Panc1 (cell line): ENCODE results near the gene ARPC2. TPM values are rescaled to one million over a fixed set of nuclear protein-coding genes. Genes with fewer than 3 reads are reported as not detected.

ENCODE experiments used
- ATAC-seq: fragments of 200-7000 bp; cut with Tn5 transposase; 2 replicates; pipeline ENCODE4 v1.9.1; 2020; ENCODE audit warnings: mild to moderate bottlenecking, moderate library complexity
- BruUV-seq: library from RNA; stranded (reverse); fragments of 400-500 nt; replicated peaks from 2 replicates; lab custom pipeline; 2021; lab: Mats Ljungman, UMichigan
- CTCF ChIA-PET: fragments of 300-600 bp; sonication (Branson Sonifier 250); formaldehyde crosslinking; loops from one replicate; lab custom pipeline; 2022; ENCODE audit warnings: antibody characterized with exemption; lab: Charles Lee
- POLR2A ChIA-PET: fragments of 300-600 bp; sonication (Branson Sonifier 250); formaldehyde crosslinking; loops from one replicate; lab custom pipeline; 2022; ENCODE audit warnings: antibody characterized with exemption; lab: Charles Lee
- DNase-seq: peaks from one replicate; pipeline ENCODE4 v3.0.0-alpha.2; 2010; ENCODE audit warnings: low read depth, low spot score
- H3K27ac ChIP-seq: 2 replicates; pipeline ENCODE4 v1.5.1; 2011; ENCODE audit warnings: mild to moderate bottlenecking, low read length, inconsistent platforms
- H3K27me3 ChIP-seq: fragments of 200-500 bp; sonication (Bioruptor generic); 2 replicates; pipeline ENCODE4 v1.6.0; 2014; ENCODE audit warnings: low read length, inconsistent platforms; ENCODE audit not compliant: control insufficient read depth, insufficient read depth
- H3K36me3 ChIP-seq: fragments of 200-500 bp; sonication (Bioruptor generic); 2 replicates; pipeline ENCODE4 v1.5.1; 2014; ENCODE audit warnings: inconsistent platforms, mild to moderate bottlenecking, low read length, moderate library complexity; ENCODE audit not compliant: control insufficient read depth, insufficient read depth
- H3K4me1 ChIP-seq: 2 replicates; pipeline ENCODE4 v1.5.1; 2011; ENCODE audit warnings: inconsistent platforms, mild to moderate bottlenecking, low read length, moderate library complexity; ENCODE audit not compliant: control insufficient read depth, insufficient read depth
- H3K4me3 ChIP-seq, 2 experiments: 2 replicates each; pipeline ENCODE4 v1.5.1; 2011 to 2012; ENCODE audit warnings: low read depth in 2 of 2, low read length in 2 of 2, mild to moderate bottlenecking in 2 of 2, inconsistent platforms in 1 of 2, moderate library complexity in 1 of 2
- H3K9me3 ChIP-seq: fragments of 200-500 bp; sonication (Bioruptor generic); 2 replicates; pipeline ENCODE4 v1.5.1; 2014; ENCODE audit warnings: low read depth, mild to moderate bottlenecking, inconsistent platforms, low read length, moderate library complexity; ENCODE audit not compliant: control insufficient read depth, insufficient read depth
- CTCF ChIP-seq: fragments of 450-650 bp; IDR thresholded peaks from 2 replicates; pipeline ENCODE4 v1.5.1; 2017; ENCODE audit warnings: mild to moderate bottlenecking
- POLR2AphosphoS5 ChIP-seq: IDR thresholded peaks from 2 replicates; pipeline ENCODE4 v1.6.1; 2012; ENCODE audit warnings: mild to moderate bottlenecking, low read depth, low read length, moderate library complexity
- SIN3A ChIP-seq: IDR thresholded peaks from 2 replicates; pipeline ENCODE4 v1.6.1; 2012; ENCODE audit warnings: low read depth, mild to moderate bottlenecking, low read length, moderate library complexity, borderline replicate concordance; ENCODE audit not compliant: insufficient read depth
- TCF7L2 ChIP-seq: IDR thresholded peaks from 2 replicates; pipeline ENCODE4 v1.6.1; 2011; ENCODE audit warnings: mild to moderate bottlenecking, low read depth, low read length, inconsistent platforms
- in situ Hi-C: cut with HindIII; loops from 2 replicates; pipeline ENCODE4 v1.10.0; 2016; ENCODE audit warnings: low sequenced_read_pairs, low pct_unique_long_range_greater_than_20kb
- intact Hi-C: fragments of 100-400 bp; cut with micrococcal nuclease; formaldehyde crosslinking; loops from one replicate; pipeline ENCODE4 v1.10.0; 2022; ENCODE audit not compliant: unreplicated experiment
- total RNA-seq: library from RNA; stranded (reverse); gene quantifications from one replicate; pipeline ENCODE4 v1.2.1, GENCODE V29; 2021; ENCODE audit not compliant: unreplicated experiment
- TF ChIP-seq, protein P1 (sequence below), 2 experiments: IDR thresholded peaks; 2 replicates each; pipeline ENCODE4 v1.6.1; 2011 to 2012; ENCODE audit warnings: low read depth in 2 of 2, control low read depth in 1 of 2, low read length in 1 of 2, mild to moderate bottlenecking in 1 of 2, moderate library complexity in 1 of 2; ENCODE audit not compliant: insufficient read depth in 1 of 2

Gene ARPC2
- total RNA-seq, 1 experiment from 2014 or later, result 248 TPM

GRCh38 chr2:218236829-218237228 is 19.8 kb downstream of the ARPC2 start:
- TSS peak; percentile 48 for BruUV-seq
- H3K27me3 ChIP-seq, result no peaks in the 10 kb centered on the region
- H3K36me3 ChIP-seq, result peaks cover 33% of the 10 kb centered on the region
- ChIA-PET POLR2A (no interaction called here), CTCF (no interaction called here)
- H3K27ac ChIP-seq, result no peak overlapping the region
- no peak for ATAC-seq
- in situ Hi-C loops, result no loop called here
- intact Hi-C loops, result no loop called here
- TF ChIP-seq, protein P1, sequence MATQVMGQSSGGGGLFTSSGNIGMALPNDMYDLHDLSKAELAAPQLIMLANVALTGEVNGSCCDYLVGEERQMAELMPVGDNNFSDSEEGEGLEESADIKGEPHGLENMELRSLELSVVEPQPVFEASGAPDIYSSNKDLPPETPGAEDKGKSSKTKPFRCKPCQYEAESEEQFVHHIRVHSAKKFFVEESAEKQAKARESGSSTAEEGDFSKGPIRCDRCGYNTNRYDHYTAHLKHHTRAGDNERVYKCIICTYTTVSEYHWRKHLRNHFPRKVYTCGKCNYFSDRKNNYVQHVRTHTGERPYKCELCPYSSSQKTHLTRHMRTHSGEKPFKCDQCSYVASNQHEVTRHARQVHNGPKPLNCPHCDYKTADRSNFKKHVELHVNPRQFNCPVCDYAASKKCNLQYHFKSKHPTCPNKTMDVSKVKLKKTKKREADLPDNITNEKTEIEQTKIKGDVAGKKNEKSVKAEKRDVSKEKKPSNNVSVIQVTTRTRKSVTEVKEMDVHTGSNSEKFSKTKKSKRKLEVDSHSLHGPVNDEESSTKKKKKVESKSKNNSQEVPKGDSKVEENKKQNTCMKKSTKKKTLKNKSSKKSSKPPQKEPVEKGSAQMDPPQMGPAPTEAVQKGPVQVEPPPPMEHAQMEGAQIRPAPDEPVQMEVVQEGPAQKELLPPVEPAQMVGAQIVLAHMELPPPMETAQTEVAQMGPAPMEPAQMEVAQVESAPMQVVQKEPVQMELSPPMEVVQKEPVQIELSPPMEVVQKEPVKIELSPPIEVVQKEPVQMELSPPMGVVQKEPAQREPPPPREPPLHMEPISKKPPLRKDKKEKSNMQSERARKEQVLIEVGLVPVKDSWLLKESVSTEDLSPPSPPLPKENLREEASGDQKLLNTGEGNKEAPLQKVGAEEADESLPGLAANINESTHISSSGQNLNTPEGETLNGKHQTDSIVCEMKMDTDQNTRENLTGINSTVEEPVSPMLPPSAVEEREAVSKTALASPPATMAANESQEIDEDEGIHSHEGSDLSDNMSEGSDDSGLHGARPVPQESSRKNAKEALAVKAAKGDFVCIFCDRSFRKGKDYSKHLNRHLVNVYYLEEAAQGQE (IDR thresholded peaks at IDR 0.05; ENCODE audit: insufficient read depth in 1 of 2, low read depth in 2 of 2, low read length in 1 of 2), result no peak
- TF ChIP-seq POLR2AphosphoS5, result no peak
- TF ChIP-seq SIN3A, result no peak
- TF ChIP-seq CTCF, result no peak
- no peak for TF ChIP-seq TCF7L2
- no peaks in the 10 kb centered on the region for H3K9me3 ChIP-seq
- no peaks in the 10 kb centered on the region for H3K4me1 ChIP-seq
- H3K4me3 ChIP-seq, result no peak overlapping the region
- no peak for DNase-seq

- intact Hi-C loops, result no loop called here
- DNase-seq, result no peak
- Histone ChIP-seq H3K27me3 (no peaks in the 10 kb centered on the region), H3K27ac (no peak overlapping the region), H3K4me3 (no peak overlapping the region), H3K36me3 (peaks cover 45% of the 10 kb centered on the region), H3K4me1 (no peaks in the 10 kb centered on the region), H3K9me3 (no peaks in the 10 kb centered on the region)
- ChIA-PET POLR2A (no interaction called here), CTCF (no interaction called here)
- BruUV-seq, result TSS peak; percentile 18
- no peak for ATAC-seq
- in situ Hi-C loops, result no loop called here
- TF ChIP-seq POLR2AphosphoS5, result 0 out of 2 replicates have a peak, but pooled peaks have one; percentile 9
- TF ChIP-seq CTCF, result no peak
Observed at GRCh38 chr2:218238887-218239286, 21.9 kb downstream of the ARPC2 start.

DNA sequence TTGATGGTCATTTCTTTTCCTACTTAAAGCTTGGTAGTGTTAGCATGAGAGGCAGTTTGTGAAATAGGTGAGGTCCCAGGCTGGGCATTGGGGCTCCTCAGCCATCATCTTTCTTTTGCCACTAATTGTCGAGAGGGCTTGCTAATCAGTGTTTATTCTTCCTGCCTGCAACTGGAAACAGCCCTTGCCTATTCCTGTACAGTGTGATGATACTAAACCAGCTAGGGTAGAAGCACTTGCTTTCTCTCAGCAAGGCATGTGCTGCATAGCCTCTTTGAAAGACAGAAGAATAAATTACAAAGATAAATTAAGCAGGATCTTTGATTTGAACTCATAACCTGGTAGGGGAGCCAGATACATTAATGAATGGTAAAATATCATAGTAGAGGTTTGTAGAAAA is 27.2 kb downstream of the ARPC2 start:
- intact Hi-C loops (no loop called here), in situ Hi-C loops (no loop called here)
- H3K4me3 ChIP-seq, result no peak overlapping the region
- H3K27me3 ChIP-seq, result no peaks in the 10 kb centered on the region
- BruUV-seq, result TSS peak; percentile 33
- DNase-seq (no peak), ATAC-seq (no peak)
- ChIA-PET POLR2A (no interaction called here), CTCF (no interaction called here)
- H3K4me1 ChIP-seq, result no peaks in the 10 kb centered on the region
- peaks cover 52% of the 10 kb centered on the region for H3K36me3 ChIP-seq
- H3K27ac ChIP-seq, result no peak overlapping the region
- TF ChIP-seq TCF7L2 (no peak), CTCF (no peak), POLR2AphosphoS5 (no peak), SIN3A (no peak)
- TF ChIP-seq, protein P1 (IDR thresholded peaks at IDR 0.05; ENCODE audit: insufficient read depth in 1 of 2, low read depth in 2 of 2, low read length in 1 of 2), result no peak
- H3K9me3 ChIP-seq, result no peaks in the 10 kb centered on the region
